B cell (primary cell): ENCODE data around the gene SMAP2. TPM values are rescaled to one million over a fixed set of nuclear protein-coding genes. Genes with fewer than 3 reads are reported as not detected.
A peak's percentile ranks its signal among the peaks of the same experiment; 100 is the strongest.

ENCODE experiments used
- ATAC-seq: fragments of 200-7000 bp; cut with Tn5 transposase; one replicate; pipeline ENCODE4 v1.10.0; 2021; ENCODE audit warnings: low read depth, mild to moderate bottlenecking, moderate number of reproducible peaks, moderate library complexity
- CTCF ChIA-PET: fragments of 350-600 bp; sonication (Branson Sonifier 250); formaldehyde crosslinking; loops from one replicate; lab custom pipeline; 2021; ENCODE audit warnings: antibody characterized with exemption, inconsistent platforms; lab: Charles Lee
- POLR2A ChIA-PET: fragments of 350-600 bp; sonication (Branson Sonifier 250); formaldehyde crosslinking; loops from one replicate; lab custom pipeline; 2021; ENCODE audit warnings: antibody characterized with exemption; lab: Charles Lee
- DNase-seq: peaks from one replicate; pipeline ENCODE4 v3.0.0; 2013
- H2AFZ ChIP-seq: 2 replicates; pipeline ENCODE4 v1.6.1; 2012; ENCODE audit warnings: mild to moderate bottlenecking, low read depth, low read length; ENCODE audit not compliant: insufficient read depth, poor library complexity, severe bottlenecking
- H3K27ac ChIP-seq, 2 donors: 1 replicate in 1 of 2; 2 replicates in 1 of 2; pipeline ENCODE4 v1.5.1; 2012 to 2013; ENCODE audit warnings: low read length in 2 of 2, mild to moderate bottlenecking in 2 of 2, moderate library complexity in 1 of 2
- H3K27me3 ChIP-seq, 4 experiments: fragments of 200-600 bp in 1 of 4; sonication (generic) in 1 of 4; replicated peaks in 1 of 4; 1 replicate in 2 of 4; 2 replicates in 2 of 4; pipeline versions ENCODE4 v1.6.1 to v1.7.0; 2013 to 2016; ENCODE audit warnings: low read length in 3 of 4, mild to moderate bottlenecking in 2 of 4, mixed read lengths in 1 of 4, moderate library complexity in 1 of 4; ENCODE audit not compliant: insufficient read depth in 4 of 4, control insufficient read depth in 3 of 4; ENCODE audit errors: control extremely low read depth in 1 of 4
- H3K36me3 ChIP-seq, 2 experiments: replicated peaks in 1 of 2; 1 replicate in 1 of 2; 2 replicates in 1 of 2; pipeline versions ENCODE4 v1.6.1 to v1.7.1; 2013; ENCODE audit warnings: low read length in 1 of 2; ENCODE audit not compliant: insufficient read depth in 2 of 2, control insufficient read depth in 1 of 2; ENCODE audit errors: control extremely low read depth in 1 of 2, extremely low read depth in 1 of 2
- H3K4me1 ChIP-seq, 2 donors: fragments of 200-600 bp in 1 of 2; sonication (generic) in 1 of 2; 1 replicate in 1 of 2; 2 replicates in 1 of 2; pipeline versions ENCODE4 v1.5.1 to v1.6.1; 2013 to 2017; ENCODE audit warnings: low read length in 2 of 2; ENCODE audit not compliant: control insufficient read depth in 2 of 2, insufficient read depth in 2 of 2
- H3K4me2 ChIP-seq: replicated peaks from 2 replicates; pipeline ENCODE3; 2012; ENCODE audit warnings: mild to moderate bottlenecking, low read depth, low read length; ENCODE audit not compliant: poor library complexity, severe bottlenecking
- H3K4me3 ChIP-seq, 5 experiments: fragments of 200-600 bp in 1 of 5; sonication (generic) in 1 of 5; 1 replicate in 3 of 5; 2 replicates in 2 of 5; pipeline versions ENCODE4 v1.5.1 to v1.7.0; 2011 to 2016; ENCODE audit warnings: low read length in 4 of 5, mild to moderate bottlenecking in 4 of 5, low read depth in 2 of 5, control low read depth in 1 of 5, moderate library complexity in 1 of 5; ENCODE audit not compliant: insufficient read depth in 1 of 5; ENCODE audit errors: control extremely low read depth in 1 of 5, extremely low read depth in 1 of 5
- H3K79me2 ChIP-seq: fragments of 200-600 bp; sonication (generic); one replicate; pipeline ENCODE4 v1.6.0; 2016; ENCODE audit warnings: low read length; ENCODE audit not compliant: control insufficient read depth, insufficient read depth
- H3K9ac ChIP-seq: fragments of 200-600 bp; sonication (generic); 2 replicates; pipeline ENCODE4 v1.6.1; 2017; ENCODE audit warnings: mild to moderate bottlenecking, low read length, moderate library complexity
- H3K9me3 ChIP-seq, 3 donors: one replicate each; pipeline versions ENCODE4 v1.6.1 to v1.7.1; 2013; ENCODE audit warnings: low read length in 2 of 3; ENCODE audit not compliant: control insufficient read depth in 2 of 3, insufficient read depth in 1 of 3; ENCODE audit errors: control extremely low read depth in 1 of 3
- H4K20me1 ChIP-seq: 2 replicates; pipeline ENCODE4 v1.6.0; 2012; ENCODE audit warnings: mild to moderate bottlenecking, low read length; ENCODE audit not compliant: insufficient read depth, control insufficient read depth, poor library complexity, severe bottlenecking
- H3K27ac Mint-ChIP-seq: one replicate; pipeline ENCODE4 v1.8.0; 2021; ENCODE audit warnings: mixed read lengths
- H3K27me3 Mint-ChIP-seq: one replicate; pipeline ENCODE4 v1.8.0; 2021; ENCODE audit warnings: mixed read lengths
- H3K4me1 Mint-ChIP-seq: one replicate; pipeline ENCODE4 v1.8.0; 2021; ENCODE audit warnings: mixed read lengths
- H3K4me3 Mint-ChIP-seq: one replicate; pipeline ENCODE4 v1.8.0; 2021; ENCODE audit warnings: mixed read lengths
- H3K9me3 Mint-ChIP-seq: one replicate; pipeline ENCODE4 v1.8.0; 2022; ENCODE audit warnings: mixed read lengths; ENCODE audit not compliant: insufficient read depth
- EZH2 ChIP-seq: IDR thresholded peaks from 2 replicates; pipeline ENCODE4 v1.6.1; 2012; ENCODE audit warnings: borderline replicate concordance, low read depth, mild to moderate bottlenecking, moderate library complexity, low read length; ENCODE audit not compliant: insufficient read depth, poor library complexity, severe bottlenecking
- WGBS: methylation state at CpG from one replicate; pipeline ENCODE4 v1.1.5; 2013; ENCODE audit warnings: missing lambda C conversion rate; ENCODE audit not compliant: insufficient coverage; 5-methylcytosine and 5-hydroxymethylcytosine counted together
- intact Hi-C: fragments of 100-400 bp; cut with micrococcal nuclease; formaldehyde crosslinking; loops from one replicate; pipeline ENCODE4 v1.10.0; 2022
- polyA plus RNA-seq: library from polyadenylated mRNA; depleted of rRNA; stranded (reverse); fragments of >200 nt; gene quantifications from 2 replicates; pipeline ENCODE4 v1.2.3, GENCODE V29; 2012
- total RNA-seq, 2 donors: library from RNA; stranded (reverse); fragments of 120-200 nt in 1 of 2; gene quantifications; 1 replicate in 1 of 2; 2 replicates in 1 of 2; pipeline versions ENCODE4 v1.2.3 to v1.2.4, GENCODE V29; 2013 to 2022
- TF ChIP-seq, protein P1 (sequence below): fragments of 200-600 bp; IDR thresholded peaks from one replicate; pipeline ENCODE4 v1.8.0; 2022; ENCODE audit warnings: antibody characterized with exemption, mild to moderate bottlenecking

Gene SMAP2
- total and polyA plus RNA-seq, 2 donors (not counting 1 experiment from before 2014, with no cell fraction given): 275 to 305 TPM

GRCh38 chr1:40383095-40383487 is 9.6 kb downstream of the SMAP2 start:
- ChIA-PET POLR2A (interaction anchor here (0.6 to 7.6 kb wide), 2 partner anchors 9 to 78 kb away, joined by 4 to 90 read pairs; partner anchors contain the start of gene SMAP2), CTCF (interaction anchor here (0.7 to 12.8 kb wide), 10 partner anchors 10 to 239 kb away, joined by 3 to 128 read pairs (median 22); partner anchors contain the start of gene SMAP2)
- ATAC-seq: no peak
- Histone ChIP-seq H3K4me2 (peak overlapping the region; percentile 79), H3K4me3 (peak overlapping the region; percentile 36 to 70 (median 48)), H3K4me1 (peaks cover 97 to 98% of the 10 kb centered on the region in 2 donors), H4K20me1 (no peaks in the 10 kb centered on the region), H3K9me3 (no peaks in the 10 kb centered on the region), H3K36me3 (peaks cover 0 to 48% of the 10 kb centered on the region in 2 experiments), H3K27ac (peak overlapping the region; percentile 99 to 100), H3K9ac (peak overlapping the region; percentile 81), H2AFZ (no peak overlapping the region), H3K79me2 (peaks cover 88% of the 10 kb centered on the region), H3K27me3 (no peaks in the 10 kb centered on the region)
- Mint-ChIP-seq H3K4me3 (peak overlapping the region; percentile 87), H3K27ac (peak overlapping the region; percentile 97), H3K27me3 (no peaks in the 10 kb centered on the region), H3K9me3 (no peaks in the 10 kb centered on the region), H3K4me1 (peaks cover 83% of the 10 kb centered on the region)
- no peak for DNase-seq
- 75% methylated on average over 2 of the region's 7 CpGs for WGBS
- intact Hi-C loops: loop anchor here (10.0 kb wide), 1 partner anchor 312 kb away; the partner anchor contains the start of gene NFYC
- TF ChIP-seq EZH2: no peak
- TF ChIP-seq, protein P1, sequence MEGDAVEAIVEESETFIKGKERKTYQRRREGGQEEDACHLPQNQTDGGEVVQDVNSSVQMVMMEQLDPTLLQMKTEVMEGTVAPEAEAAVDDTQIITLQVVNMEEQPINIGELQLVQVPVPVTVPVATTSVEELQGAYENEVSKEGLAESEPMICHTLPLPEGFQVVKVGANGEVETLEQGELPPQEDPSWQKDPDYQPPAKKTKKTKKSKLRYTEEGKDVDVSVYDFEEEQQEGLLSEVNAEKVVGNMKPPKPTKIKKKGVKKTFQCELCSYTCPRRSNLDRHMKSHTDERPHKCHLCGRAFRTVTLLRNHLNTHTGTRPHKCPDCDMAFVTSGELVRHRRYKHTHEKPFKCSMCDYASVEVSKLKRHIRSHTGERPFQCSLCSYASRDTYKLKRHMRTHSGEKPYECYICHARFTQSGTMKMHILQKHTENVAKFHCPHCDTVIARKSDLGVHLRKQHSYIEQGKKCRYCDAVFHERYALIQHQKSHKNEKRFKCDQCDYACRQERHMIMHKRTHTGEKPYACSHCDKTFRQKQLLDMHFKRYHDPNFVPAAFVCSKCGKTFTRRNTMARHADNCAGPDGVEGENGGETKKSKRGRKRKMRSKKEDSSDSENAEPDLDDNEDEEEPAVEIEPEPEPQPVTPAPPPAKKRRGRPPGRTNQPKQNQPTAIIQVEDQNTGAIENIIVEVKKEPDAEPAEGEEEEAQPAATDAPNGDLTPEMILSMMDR: no peak
